ENCODE data around the gene KY. TPM values are rescaled to one million over a fixed set of nuclear protein-coding genes. Genes with fewer than 3 reads are reported as not detected.

Gene KY
- total RNA-seq, 1 donor from 2014 or later, result 12.1 TPM

- DNase-seq, result no peak
- peaks cover 24% of the 10 kb centered on the region for H3K36me3 ChIP-seq
- H3K4me1 ChIP-seq, result no peaks in the 10 kb centered on the region
- no peak for TF ChIP-seq CTCF (IDR thresholded peaks at IDR 0.05; ENCODE audit: borderline replicate concordance)
- intact Hi-C loops (cut with micrococcal nuclease), result no loop called here
- no peaks in the 10 kb centered on the region for H3K27me3 ChIP-seq (ENCODE audit: low read depth)
- H3K4me3 ChIP-seq, result no peak overlapping the region
- H3K27ac ChIP-seq (replicated peaks), result no peak overlapping the region
- H3K9me3 ChIP-seq (replicated peaks), result no peaks in the 10 kb centered on the region
Observed at GRCh38 chr3:134621854-134622253, 29.0 kb downstream of the KY start.

GRCh38 chr3:134620476-134621115, 30.2 kb downstream of the KY start:
- Histone ChIP-seq H3K27me3 (ENCODE audit: low read depth) (no peaks in the 10 kb centered on the region), H3K4me3 (no peak overlapping the region), H3K4me1 (no peaks in the 10 kb centered on the region), H3K9me3 (replicated peaks) (no peaks in the 10 kb centered on the region), H3K36me3 (peaks cover 30% of the 10 kb centered on the region), H3K27ac (replicated peaks) (no peak overlapping the region)
- intact Hi-C loops (cut with micrococcal nuclease), result no loop called here
- no peak for TF ChIP-seq CTCF (IDR thresholded peaks at IDR 0.05; ENCODE audit: borderline replicate concordance)
- no peak for DNase-seq

- H3K27ac ChIP-seq (replicated peaks), result no peak overlapping the region
- no peaks in the 10 kb centered on the region for H3K4me1 ChIP-seq
- no peak for TF ChIP-seq CTCF (IDR thresholded peaks at IDR 0.05; ENCODE audit: borderline replicate concordance)
- no peak for DNase-seq
- intact Hi-C loops (cut with micrococcal nuclease), result no loop called here
- no peak overlapping the region for H3K4me3 ChIP-seq
- H3K36me3 ChIP-seq, result peaks cover 30% of the 10 kb centered on the region
- no peaks in the 10 kb centered on the region for H3K27me3 ChIP-seq (ENCODE audit: low read depth)
- H3K9me3 ChIP-seq (replicated peaks), result no peaks in the 10 kb centered on the region
Observed at GRCh38 chr3:134619884-134620445, 30.9 kb downstream of the KY start.

- Histone ChIP-seq H3K27ac (replicated peaks) (no peak overlapping the region), H3K36me3 (peaks cover 30% of the 10 kb centered on the region), H3K9me3 (replicated peaks) (no peaks in the 10 kb centered on the region), H3K4me1 (no peaks in the 10 kb centered on the region), H3K27me3 (ENCODE audit: low read depth) (no peaks in the 10 kb centered on the region), H3K4me3 (no peak overlapping the region)
- DNase-seq, result no peak
- intact Hi-C loops (cut with micrococcal nuclease), result no loop called here
- TF ChIP-seq CTCF (IDR thresholded peaks at IDR 0.05; ENCODE audit: borderline replicate concordance), result no peak
Observed at GRCh38 chr3:134619301-134619615, 31.6 kb downstream of the KY start.

GRCh38 chr3:134618478-134619300, 32.1 kb downstream of the KY start:
- Histone ChIP-seq H3K4me3 (no peak overlapping the region), H3K36me3 (peaks cover 30% of the 10 kb centered on the region), H3K27ac (replicated peaks) (no peak overlapping the region), H3K4me1 (no peaks in the 10 kb centered on the region), H3K9me3 (replicated peaks) (no peaks in the 10 kb centered on the region), H3K27me3 (ENCODE audit: low read depth) (no peaks in the 10 kb centered on the region)
- no peak for DNase-seq
- no peak for TF ChIP-seq CTCF (IDR thresholded peaks at IDR 0.05; ENCODE audit: borderline replicate concordance)
- intact Hi-C loops (cut with micrococcal nuclease), result no loop called here

Measured in left ventricle myocardium inferior (tissue), 1 donor.